ENCODE measurements around the gene STK11IP.

STK11IP gene

DNA sequence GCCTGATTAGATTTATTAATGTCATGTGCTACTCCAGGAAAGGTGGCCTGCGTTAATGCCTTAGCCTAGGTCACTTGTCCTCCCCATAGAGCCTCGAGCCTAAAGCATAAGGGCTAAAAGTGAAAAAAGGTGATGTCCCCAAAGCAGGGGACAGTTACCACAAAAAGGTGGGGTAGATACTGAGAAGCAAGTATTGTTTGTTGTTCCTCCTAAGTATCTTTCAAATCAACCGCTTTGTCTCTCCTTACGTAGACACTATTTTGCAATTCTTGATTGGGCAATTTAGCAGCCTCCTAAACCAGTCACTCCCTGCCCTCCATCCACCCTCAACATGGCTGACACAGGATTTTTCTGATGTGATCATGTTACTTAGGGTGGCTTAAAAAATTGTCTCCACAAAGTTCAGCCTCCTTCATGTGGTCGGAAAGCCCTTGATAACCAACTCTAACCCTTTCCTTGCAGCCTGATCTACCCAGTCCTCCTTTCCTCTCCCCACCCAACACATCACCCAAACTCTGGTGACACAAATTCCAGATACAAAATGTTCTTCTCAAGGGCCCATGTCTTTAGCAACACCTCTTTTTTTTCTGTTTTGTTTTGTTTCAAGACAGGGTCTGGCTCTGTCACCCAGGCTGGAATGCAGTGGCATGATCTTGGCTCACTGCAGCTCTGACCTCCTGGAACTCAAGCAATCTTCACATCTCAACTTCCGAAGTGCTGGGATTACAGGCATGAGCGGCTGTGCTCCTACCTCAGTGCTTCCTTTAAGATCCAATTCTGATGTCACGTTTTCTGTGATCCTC is 18.6 kb upstream of the STK11IP start:
- no peak for DNase-seq (ENCODE audit: low read depth)

DNA sequence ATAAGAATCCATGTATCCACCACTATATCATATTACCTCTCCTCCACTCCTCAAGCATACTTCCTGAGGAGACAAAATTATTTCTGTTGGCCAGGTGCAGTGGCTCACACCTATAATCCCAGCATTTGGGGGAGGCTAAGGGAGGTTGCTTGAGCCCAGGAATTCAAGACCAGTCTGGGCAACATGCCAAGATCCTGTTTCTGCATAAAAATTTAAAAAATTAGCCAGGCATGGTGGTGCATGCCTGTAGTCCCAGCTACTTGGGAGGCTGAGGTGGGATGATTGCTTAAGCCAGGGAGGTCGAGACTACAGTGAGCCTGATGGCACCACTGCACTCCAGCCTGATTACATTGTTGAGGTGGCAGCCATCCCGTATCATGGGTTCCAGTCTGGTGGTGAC is 16.3 kb upstream of the STK11IP start:
- no peak for DNase-seq (ENCODE audit: low read depth)

DNA sequence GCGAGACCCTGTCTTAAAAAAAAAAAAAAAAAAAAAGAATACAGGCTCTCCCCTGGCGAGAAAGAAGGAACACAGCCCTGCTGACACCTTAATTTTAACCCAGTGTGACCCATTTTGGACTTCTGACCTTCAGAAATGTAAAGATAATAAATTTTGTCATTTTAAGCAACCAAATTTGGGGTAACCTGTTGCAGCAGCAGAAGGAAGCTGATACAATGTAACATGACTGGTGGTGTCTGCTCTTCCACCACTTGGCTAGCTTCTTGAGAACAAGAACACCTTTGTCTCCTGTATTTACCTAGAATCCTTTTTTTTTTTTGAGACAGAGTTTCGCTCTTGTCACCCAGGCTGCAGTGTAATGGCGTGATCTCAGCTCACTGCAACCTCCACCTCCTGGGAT is 6.6 kb upstream of the STK11IP start:
- no peak for DNase-seq (ENCODE audit: low read depth)

DNA sequence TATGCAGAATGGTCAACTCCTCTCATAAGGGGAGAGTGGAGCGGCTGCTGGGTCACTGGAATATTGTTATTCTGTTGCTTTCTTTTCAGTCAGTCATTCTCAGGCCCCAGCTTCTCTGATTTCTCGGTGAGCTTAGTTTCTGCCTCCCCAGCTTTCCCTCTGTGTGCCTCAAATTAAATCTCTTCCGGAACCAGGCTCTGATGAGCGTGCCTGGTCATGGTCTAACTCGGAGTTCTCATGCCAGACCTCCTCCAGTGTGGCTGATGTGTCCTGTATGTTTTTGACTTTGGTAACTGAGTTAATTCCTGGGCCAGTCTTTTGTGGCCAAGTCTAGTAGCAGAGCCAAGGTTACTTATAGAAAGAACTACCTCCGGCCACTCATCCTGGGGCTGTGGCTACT is 4.9 kb upstream of the STK11IP start:
- DNase-seq (ENCODE audit: low read depth): no peak

DNA sequence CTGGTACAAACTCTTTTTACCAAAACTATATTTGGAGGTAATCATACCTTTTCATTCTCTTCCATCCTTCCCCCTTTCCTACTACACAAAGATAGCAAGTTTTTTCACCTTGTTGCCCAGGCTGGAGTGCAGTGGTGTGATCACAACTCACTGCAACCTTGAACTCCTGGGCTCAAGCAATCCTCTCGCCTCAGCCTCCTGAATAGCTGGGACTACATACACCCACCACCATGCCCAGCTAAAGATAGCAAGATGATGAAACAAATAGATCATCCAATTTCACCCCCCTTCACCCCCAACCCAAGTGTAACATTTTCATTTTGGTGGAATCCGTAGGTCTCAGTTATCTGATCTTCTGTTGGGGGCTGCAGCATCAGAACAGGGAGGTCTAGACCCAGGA is 4.5 kb upstream of the STK11IP start:
- DNase-seq (ENCODE audit: low read depth): no peak

DNA sequence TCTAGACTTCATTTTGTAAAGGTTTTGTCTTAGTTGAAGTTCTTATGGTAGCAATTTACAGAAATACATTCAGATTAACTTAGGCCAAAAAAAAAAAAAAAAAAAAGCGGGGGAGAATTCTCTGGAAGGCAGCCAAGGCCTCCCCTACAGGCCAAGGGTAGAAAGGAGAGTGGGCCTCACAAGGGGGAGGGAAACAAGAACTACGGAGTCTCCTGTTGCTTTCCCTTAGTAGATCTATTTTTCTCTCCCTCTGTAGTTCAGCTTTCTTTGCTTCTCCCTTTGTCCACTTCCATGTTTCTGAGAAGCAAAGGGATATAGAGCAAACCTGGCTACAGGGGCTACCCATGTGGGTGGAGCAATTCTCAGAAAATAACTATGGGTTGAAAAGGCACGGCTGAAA is 2.4 kb upstream of the STK11IP start:
- DNase-seq (ENCODE audit: low read depth): no peak

DNA sequence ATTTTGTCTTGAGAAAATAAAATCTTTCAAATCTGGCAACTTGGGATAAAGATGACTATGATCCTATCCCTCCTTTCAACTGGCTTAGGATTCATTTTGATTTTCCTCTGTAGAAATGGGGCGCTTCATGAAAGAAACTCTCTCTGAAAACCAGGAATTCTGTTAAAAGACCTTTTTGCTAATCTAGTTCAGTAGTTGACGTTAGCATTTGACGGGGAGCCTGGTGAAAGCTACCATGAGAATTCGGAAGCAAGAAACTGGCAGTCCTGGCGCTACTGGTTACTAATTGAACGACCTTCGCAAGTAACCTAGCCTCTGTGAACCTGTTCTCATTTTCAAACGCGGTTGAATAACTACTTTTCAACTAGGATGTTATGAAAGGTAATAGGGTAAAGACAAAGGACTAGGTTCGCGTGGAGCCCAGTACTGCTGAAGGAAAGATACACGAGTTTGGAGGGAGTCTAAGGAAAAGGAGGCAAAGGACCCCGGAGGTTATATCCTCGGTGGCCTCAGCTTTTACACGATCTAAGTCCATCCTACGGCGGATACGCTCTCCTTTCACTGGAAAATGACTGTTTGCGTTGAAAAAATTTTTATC is 604 bp upstream of the STK11IP start:
- no peak for DNase-seq (ENCODE audit: low read depth)

DNA sequence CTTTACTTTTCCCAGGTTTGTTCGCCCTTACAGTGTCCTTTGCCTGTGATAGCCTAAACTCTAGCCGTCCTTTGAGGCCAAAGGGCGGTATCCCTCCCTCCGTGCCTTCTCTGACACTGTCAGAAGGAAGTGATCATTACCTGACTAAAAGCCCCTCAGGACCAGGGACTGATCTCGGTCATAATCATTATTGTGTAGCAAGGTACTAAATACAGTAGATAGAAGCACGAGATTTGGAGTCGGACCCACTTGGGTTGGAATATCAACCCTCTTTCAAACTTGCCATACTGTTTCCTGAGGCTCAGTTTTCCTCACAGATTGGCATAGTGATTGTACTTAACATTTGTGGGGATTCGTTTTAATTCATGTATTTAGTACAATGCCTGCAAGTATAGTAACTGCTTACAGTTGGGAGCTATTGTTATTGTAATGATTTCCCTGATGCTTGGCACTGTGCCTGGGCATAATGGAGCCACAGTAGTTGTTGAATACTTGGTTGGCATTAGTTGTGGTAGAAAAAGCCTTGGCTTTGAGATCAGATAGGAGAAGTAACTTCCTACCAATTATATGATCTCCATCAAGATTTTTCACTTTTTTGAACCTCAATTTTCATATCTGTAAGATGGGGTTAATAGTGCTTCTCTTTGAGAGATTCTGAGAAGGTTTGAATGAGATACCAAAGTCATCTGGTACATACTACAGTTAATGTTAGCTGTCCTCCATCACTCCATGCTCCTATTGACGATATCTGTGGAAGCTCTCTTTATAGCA is 836 bp downstream of the STK11IP start:
- DNase-seq (ENCODE audit: low read depth): no peak

DNA sequence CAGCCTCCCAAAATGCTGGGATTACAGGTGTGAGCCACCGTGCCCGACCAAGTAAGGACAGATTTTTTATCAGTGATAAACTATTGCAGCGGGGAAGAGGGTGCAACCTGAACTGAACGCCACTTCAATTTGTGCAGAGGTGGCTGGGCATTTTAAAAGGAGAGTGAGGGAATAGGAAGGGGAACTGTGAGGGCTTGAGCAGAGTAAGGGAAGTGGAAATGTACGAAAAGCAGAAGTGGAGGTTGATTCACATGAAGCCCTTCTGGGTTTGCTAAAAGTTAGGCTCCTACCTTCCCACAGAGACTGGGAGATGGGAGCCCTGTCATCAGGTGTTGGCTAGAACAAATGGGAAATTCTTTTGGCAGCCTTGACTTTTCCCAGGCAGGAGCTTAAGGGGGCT is 6.1 kb downstream of the STK11IP start:
- DNase-seq (ENCODE audit: low read depth): no peak

DNA sequence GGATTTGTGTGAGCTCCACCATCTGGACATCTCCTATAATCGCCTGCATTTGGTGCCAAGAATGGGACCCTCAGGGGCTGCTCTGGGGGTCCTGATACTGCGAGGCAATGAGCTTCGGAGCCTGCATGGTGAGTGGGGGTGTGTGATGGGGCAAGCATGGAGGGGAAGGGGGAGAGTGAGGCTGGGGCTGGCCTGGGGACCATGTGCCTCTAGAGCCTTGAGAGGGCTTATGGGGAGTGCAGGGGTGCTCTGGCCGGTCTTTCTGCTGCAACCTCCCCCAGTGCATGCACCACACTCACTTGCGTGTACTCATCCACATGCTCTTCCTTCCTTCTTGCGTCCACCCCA is 7.9 kb downstream of the STK11IP start:
- DNase-seq (ENCODE audit: low read depth): no peak

DNA sequence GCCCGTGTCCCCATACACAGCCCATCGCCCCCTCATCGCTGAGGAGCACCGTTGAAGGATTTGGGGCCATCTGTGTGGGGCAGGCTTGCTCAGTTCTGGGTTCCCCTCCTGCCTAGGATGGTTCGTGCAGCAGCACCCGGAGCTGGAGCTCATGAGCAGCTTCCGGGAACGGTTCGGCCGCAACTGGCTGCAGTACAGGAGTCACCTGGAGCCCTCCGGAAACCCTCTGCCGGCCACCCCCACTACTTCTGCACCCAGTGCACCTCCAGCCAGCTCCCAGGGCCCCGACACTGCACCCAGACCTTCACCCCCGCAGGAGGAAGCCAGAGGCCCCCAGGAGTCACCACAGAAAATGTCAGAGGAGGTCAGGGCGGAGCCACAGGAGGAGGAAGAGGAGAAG is 10.3 kb downstream of the STK11IP start:
- DNase-seq (ENCODE audit: low read depth): no peak

DNA sequence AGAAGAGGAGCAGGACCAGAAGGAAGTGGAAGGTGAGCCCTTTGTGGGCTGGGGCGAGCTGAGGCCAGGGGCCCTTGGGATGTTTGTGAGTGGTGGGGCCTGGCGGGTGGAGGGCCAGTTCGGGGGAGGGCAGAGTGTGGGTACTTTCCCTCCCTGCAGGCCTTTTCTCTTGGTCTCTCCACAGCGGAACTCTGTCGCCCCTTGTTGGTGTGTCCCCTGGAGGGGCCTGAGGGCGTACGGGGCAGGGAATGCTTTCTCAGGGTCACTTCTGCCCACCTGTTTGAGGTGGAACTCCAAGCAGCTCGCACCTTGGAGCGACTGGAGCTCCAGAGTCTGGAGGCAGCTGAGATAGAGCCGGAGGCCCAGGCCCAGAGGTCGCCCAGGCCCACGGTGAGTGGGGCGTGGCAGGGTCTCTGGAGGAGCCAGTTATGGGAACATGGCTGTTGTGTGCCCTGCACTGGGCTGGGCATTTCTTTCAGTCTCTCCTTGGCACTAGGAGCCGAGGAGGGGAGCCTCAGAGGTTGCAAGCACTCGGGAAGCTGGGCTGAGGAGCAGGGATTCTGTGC is 10.8 kb downstream of the STK11IP start:
- no peak for DNase-seq (ENCODE audit: low read depth)

DNA sequence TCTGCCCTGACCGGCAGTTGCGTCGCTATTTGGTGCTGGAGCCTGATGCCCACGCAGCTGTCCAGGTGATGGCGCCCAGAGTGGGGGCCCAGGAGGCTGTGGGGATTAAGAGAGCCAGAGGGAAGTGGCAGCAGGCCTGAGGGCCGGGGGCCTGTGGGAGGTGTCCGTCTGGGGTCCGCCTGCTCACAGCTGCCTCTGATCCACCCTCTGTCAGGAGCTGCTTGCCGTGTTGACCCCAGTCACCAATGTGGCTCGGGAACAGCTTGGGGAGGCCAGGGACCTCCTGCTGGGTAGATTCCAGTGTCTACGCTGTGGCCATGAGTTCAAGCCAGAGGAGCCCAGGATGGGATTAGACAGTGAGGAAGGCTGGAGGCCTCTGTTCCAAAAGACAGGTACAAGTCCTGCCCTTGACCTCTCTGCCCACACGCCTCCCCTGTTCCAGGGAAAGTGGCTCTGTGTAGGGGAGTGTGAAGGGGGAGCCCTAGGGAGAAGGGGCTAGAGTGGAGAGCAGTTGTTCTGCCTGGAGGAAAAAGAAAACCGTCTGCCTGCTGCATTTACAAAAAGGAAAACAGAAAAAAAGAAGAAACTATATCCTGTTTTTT is 11.6 kb downstream of the STK11IP start:
- no peak for DNase-seq (ENCODE audit: low read depth)

DNA sequence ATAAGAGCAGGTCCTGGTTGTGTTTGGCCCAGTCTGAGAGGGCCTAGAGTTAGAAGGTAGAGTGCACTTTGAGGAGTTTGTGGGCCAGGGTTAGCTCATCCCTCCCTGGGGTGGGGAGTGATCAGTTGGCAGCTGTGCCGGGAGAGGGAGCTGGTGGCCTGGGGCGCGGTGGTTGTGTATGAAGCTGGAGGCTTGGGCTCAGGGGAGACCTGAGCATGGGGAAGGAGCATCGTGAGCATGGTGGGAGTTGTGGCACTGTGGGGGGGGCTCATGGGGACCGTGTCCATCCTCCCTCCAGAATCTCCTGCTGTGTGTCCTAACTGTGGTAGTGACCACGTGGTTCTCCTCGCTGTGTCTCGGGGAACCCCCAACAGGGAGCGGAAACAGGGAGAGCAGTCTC is 13.6 kb downstream of the STK11IP start:
- DNase-seq (ENCODE audit: low read depth): no peak

DNA sequence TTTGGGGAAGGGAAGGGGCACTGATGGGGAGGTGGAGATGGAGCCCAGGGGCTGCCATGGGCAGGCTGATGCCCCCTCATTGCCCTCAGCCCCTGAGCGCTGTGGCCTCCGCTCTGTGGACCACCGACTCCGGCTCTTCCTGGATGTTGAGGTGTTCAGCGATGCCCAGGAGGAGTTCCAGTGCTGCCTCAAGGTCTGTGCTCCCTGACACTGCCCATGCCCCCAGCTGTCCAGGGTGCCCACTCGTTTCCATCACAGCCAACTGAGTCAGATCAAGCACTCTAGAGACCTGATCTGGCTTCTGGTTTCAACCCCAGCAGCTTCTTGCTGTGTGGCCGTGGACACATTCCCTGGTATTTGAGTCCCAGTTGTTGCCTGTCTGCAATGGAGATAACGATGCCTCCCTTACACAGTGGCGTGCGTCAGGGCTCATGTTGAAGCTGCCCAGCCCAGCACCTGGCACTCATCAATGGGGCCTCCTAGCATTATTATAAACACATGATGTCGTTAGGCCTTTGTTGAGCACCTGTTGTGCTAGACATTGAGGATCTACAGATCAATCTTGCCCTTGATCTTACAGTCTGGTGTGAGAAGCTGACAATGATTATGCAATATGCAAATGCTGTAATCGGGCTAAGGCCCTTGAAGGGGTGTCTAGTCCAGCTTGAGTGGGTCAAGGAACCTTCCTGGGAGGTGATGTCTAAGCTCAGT is 14.4 kb downstream of the STK11IP start:
- DNase-seq (ENCODE audit: low read depth): no peak

DNA sequence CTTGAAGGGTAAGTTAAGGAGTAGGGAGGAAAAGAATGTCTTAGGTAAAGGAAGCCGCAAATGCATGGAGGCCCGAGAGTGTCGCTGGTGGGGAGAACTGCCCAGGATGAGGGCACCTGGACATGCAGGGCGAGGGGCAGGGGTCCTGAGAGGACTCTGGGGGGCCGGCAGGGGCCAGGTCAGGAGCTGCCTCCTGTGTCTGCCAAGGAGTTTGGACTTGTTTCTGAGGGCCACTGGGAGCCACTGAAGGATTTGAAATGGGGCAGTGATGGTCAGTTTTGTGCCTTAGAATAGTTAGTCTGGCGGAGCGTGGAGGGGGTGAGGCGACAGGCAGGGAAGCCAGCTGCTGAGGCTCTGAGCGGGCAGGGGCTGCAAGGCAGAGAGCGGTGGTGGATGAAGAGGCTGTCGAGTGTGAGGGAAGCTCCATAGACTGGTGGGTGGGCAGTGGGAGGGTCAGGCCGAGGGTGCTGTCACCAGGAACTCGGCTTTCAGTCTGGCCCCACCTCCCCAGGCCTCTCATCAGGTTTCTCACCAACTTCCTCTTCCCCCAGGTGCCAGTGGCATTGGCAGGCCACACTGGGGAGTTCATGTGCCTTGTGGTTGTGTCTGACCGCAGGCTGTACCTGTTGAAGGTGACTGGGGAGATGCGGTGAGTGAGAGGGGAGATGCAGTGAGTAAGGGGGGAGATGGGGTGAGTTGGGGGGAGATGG is 15.1 kb downstream of the STK11IP start:
- no peak for DNase-seq (ENCODE audit: low read depth)

DNA sequence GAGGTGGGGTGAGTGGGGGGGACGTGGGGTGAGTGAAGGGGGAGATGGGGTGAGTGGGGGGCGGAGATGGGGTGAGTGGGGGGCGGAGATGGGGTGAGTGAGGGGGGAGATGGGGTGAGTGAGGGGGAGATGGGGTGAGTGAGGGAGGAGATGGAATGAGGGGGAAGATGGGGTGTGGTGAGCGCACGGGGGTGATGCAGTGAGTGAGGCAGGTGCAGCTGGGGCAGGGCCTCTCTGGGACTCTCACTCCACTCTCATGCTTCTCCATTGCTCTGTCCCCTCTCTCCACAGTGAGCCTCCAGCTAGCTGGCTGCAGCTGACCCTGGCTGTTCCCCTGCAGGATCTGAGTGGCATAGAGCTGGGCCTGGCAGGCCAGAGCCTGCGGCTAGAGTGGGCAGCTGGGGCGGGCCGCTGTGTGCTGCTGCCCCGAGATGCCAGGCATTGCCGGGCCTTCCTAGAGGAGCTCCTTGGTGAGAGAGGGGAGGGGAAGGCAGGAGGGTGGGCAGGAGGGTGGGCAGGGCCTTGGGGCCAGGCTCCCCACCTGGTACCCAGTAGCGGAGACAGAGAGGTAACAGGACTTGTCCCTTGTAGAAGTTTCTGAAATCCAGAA is 15.9 kb downstream of the STK11IP start:
- no peak for DNase-seq (ENCODE audit: low read depth)

DNA sequence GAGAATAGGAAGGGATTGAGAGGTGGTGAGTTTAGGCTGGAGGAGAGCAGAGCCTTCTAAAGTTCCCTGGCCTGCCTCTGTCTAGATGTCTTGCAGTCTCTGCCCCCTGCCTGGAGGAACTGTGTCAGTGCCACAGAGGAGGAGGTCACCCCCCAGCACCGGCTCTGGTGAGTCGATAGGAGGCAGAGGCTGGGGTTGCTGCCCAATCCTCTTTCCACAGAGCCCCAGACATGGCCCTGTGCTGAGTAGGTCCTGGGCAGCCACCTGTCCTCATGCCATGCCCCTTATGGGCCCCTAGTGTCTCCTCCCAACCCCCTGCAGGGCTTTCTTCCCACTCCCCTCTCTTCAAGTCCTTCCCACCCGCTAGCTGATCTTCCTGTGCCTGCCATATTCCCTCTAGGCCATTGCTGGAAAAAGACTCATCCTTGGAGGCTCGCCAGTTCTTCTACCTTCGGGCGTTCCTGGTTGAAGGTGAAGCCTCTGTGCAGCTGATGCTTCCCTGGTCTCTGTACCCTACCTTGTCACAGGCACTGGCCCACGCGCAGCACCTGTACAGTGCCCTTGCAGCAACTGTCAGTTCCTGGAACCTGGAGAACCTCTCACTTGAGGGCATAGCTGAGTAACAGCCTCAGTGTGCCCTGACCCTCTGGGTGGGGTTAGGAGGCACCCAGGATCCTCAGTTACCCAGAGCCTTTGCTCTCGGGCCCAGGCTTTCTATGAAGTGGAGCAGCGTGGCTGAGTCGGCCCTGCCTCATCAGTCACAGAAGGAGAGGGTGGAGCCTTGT is 16.6 kb downstream of the STK11IP start:
- DNase-seq (ENCODE audit: low read depth): no peak

DNA sequence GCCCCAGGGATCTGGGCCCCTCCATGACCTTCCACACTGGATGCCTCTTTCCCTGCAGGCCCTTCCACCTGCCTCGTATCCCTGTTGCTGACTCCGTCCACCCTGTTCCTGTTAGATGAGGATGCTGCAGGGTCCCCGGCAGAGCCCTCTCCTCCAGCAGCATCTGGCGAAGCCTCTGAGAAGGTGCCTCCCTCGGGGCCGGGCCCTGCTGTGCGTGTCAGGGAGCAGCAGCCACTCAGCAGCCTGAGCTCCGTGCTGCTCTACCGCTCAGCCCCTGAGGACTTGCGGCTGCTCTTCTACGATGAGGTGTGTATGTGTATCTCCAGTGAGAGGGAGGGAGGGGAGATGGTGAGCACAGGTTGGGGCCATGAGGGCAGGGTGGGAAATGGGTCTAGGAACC is 17.4 kb downstream of the STK11IP start:
- DNase-seq (ENCODE audit: low read depth): no peak

DNA sequence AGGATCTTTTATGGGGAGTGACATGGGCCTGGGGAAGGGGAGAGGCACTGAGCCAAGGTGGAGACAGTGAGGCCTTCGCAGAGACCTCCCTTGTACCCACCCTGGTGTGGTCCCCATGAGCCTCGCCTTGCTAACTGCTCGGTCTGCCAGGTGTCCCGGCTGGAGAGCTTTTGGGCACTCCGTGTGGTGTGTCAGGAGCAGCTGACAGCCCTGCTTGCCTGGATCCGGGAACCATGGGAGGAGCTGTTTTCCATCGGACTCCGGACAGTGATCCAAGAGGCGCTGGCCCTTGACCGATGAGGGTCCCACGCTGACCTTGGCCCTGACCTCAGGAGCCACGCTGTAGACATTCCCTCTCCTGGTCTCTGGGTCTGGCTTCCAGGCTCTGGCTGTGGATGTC is 18.2 kb downstream of the STK11IP start:
- DNase-seq (ENCODE audit: low read depth): no peak
